ENCODE results near the gene LRGUK. TPM values are rescaled to one million over a fixed set of nuclear protein-coding genes. Genes with fewer than 3 reads are reported as not detected.
A peak's percentile ranks its signal among the peaks of the same experiment; 100 is the strongest.
"Not testable (repeated sequence)": the region's sequence is repeated elsewhere in the genome, so short reads cannot be mapped to it uniquely, and the experiment has no call there.

Gene LRGUK, protein sequence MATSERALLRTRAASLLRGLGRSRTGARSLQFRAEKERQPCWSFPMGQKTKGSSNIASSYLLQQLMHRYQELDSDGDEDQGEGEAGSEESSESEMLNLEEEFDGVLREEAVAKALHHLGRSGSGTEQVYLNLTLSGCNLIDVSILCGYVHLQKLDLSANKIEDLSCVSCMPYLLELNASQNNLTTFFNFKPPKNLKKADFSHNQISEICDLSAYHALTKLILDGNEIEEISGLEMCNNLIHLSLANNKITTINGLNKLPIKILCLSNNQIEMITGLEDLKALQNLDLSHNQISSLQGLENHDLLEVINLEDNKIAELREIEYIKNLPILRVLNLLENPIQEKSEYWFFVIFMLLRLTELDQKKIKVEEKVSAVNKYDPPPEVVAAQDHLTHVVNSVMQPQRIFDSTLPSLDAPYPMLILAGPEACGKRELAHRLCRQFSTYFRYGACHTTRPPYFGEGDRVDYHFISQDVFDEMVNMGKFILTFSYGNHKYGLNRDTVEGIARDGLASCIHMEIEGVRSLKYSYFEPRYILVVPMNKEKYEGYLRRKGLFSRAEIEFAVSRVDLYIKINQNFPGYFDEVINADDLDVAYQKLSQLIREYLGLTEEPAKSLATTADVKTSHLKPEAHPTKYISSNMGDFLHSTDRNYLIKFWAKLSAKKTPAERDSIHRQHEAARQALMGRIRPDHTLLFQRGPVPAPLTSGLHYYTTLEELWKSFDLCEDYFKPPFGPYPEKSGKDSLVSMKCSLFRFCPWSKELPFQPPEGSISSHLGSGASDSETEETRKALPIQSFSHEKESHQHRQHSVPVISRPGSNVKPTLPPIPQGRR
- under 1 TPM; 0.09 to 0.14 TPM for polyA plus RNA-seq

DNA sequence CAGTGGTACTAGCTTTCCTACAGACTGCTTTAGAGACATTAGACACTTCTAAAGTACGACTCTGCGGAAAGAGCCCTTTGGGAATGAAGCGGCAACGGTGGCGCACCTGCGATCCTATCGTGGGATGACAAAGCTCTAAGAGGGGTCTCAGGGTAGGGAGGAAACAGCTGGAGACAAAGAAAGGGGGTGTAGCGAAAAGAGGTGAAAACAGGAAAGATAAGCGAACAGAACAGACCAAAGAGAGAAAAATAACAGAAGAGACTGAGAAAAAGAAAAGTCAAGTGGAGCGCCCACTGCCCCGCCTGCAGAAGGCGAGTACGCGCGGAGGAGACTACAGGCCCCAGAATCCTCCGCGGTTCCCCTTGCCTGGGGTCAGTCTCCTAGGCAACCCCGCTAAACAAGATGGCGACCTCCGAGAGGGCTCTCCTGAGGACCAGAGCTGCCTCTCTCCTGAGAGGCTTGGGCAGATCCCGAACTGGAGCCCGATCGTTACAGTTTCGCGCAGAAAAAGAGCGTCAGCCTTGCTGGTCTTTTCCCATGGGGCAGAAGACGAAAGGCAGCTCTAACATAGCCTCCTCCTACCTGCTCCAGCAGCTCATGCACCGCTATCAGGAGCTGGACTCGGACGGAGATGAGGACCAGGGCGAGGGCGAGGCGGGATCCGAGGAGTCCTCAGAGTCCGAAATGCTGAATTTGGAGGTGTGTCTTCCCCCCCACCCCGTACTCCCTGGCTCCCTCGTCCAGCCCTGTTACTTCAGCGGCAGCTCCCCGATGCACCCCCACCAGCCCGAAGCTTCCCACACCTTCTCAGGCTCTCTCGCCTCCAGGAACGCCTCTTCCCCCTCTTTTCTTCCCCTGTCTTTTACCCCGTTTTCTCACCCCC is at the start of gene LRGUK:
Gene LRGUK, plus strand, starts transcription at position 375 of the 883 bp plus-strand sequence. Its CDS starts 28 bp downstream, at position 403.
- H3K36me3 ChIP-seq (ENCODE audit: control insufficient read depth in 2 of 2, insufficient read depth in 2 of 2, low read length in 1 of 2): no peaks in the 10 kb centered on the region
- WGBS, 2 donors: 1 to 2% methylated on average over 43 of the region's 43 CpGs

DNA sequence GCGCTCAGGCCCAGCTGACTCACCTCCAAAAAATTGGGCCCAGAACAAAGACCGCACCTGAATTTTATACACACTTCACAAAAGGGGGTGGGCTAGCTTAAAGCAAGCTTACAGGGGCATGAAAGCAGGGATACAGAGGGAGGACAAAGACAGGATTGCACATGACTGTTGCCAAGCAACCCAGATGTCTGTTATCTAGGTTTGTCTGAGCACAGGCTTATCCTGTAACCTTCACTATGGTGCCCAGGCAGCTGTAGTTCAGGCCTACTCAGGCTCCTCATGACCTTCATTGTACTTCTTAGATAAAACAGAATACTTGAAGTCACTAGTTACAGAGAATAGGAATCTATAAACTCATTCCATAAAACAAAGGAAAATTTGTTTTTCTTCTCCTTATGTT is 49.6 kb upstream of the LRGUK start:
- H3K9me3 ChIP-seq (ENCODE audit: control insufficient read depth in 2 of 2, insufficient read depth in 1 of 2, low read depth in 1 of 2, low read length in 1 of 2); H3K4me1 ChIP-seq (ENCODE audit: control insufficient read depth in 2 of 2, insufficient read depth in 2 of 2, low read length in 1 of 2); H3K27me3 ChIP-seq (ENCODE audit: control insufficient read depth in 1 of 2, insufficient read depth in 2 of 2, low read length in 2 of 2); H3K4me3 ChIP-seq (ENCODE audit: low read depth in 1 of 2, low read length in 2 of 2); H3K27ac ChIP-seq (ENCODE audit: low read depth in 2 of 2, low read length in 1 of 2); H3K36me3 ChIP-seq (ENCODE audit: control insufficient read depth in 2 of 2, insufficient read depth in 2 of 2, low read length in 1 of 2): not testable (repeated sequence)
- WGBS, 2 donors: 97 to 100% methylated on average over 2 of the region's 2 CpGs

More for the DNA sequence above, at the start of gene LRGUK:
- H3K27ac ChIP-seq (ENCODE audit: low read depth in 2 of 2, low read length in 1 of 2): no peak within 1 kb of the TSS
- H3K27me3 ChIP-seq (ENCODE audit: control insufficient read depth in 1 of 2, insufficient read depth in 2 of 2, low read length in 2 of 2): no peaks in the 10 kb centered on the region
- no peaks in the 10 kb centered on the region for H3K9me3 ChIP-seq (ENCODE audit: control insufficient read depth in 2 of 2, insufficient read depth in 1 of 2, low read depth in 1 of 2, low read length in 1 of 2)
- peak within 1 kb of the TSS; percentile 60 to 64 for H3K4me3 ChIP-seq (ENCODE audit: low read depth in 1 of 2, low read length in 2 of 2)
- no peaks in the 10 kb centered on the region for H3K4me1 ChIP-seq (ENCODE audit: control insufficient read depth in 2 of 2, insufficient read depth in 2 of 2, low read length in 1 of 2)

DNA sequence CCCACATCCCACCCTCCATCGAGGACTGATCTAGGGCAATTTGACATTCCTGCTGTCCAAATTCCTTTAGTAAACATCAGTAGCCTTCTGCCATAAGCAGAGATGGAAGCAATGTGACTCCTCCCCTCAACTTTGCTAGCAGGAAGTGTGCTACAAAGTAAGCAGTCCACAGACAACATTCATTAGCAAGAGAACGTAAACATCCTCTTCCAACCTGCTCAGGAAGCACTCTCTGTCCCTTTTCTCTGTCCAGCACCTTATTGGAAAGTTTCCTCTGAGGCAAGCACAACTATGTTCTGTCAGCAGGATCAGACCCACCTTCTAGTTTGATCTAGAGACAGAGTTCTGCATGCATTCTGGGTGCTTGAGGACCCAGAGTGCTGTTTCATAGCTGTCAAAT is 48.1 kb upstream of the LRGUK start:
- no peaks in the 10 kb centered on the region for H3K4me1 ChIP-seq (ENCODE audit: control insufficient read depth in 2 of 2, insufficient read depth in 2 of 2, low read length in 1 of 2)
- peaks cover 0 to 2% of the 10 kb centered on the region in 2 donors for H3K36me3 ChIP-seq (ENCODE audit: control insufficient read depth in 2 of 2, insufficient read depth in 2 of 2, low read length in 1 of 2)
- peaks cover 0 to 3% of the 10 kb centered on the region in 2 donors for H3K9me3 ChIP-seq (ENCODE audit: control insufficient read depth in 2 of 2, insufficient read depth in 1 of 2, low read depth in 1 of 2, low read length in 1 of 2)
- H3K27me3 ChIP-seq (ENCODE audit: control insufficient read depth in 1 of 2, insufficient read depth in 2 of 2, low read length in 2 of 2): no peaks in the 10 kb centered on the region
- no peak overlapping the region for H3K27ac ChIP-seq (ENCODE audit: low read depth in 2 of 2, low read length in 1 of 2)
- 57% methylated on average over 2 of the region's 2 CpGs for WGBS, 2 donors
- H3K4me3 ChIP-seq (ENCODE audit: low read depth in 1 of 2, low read length in 2 of 2): no peak overlapping the region

DNA sequence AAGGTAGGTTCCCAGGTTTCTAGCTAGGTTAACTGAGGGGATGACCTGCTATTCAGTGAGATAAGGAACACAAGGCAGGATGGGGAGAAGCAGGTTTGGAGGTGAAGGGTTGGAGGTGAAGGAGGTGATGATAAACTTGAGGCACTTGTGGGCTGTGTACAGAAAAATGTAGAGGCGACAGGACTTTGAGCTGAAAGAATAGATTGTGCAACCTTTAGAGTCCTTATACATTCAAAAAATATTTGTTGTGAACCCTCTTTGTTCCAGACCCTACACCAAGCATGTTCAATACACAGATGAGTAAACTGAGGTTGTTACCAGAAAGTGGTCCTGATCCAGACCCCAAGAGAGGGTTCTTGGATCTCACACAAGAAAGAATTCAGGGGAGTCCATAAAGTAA is 45.4 kb upstream of the LRGUK start:
- WGBS, 2 donors: 97 to 100% methylated on average over 1 of the region's 1 CpG
- Histone ChIP-seq H3K4me1 (ENCODE audit: control insufficient read depth in 2 of 2, insufficient read depth in 2 of 2, low read length in 1 of 2) (no peaks in the 10 kb centered on the region), H3K4me3 (ENCODE audit: low read depth in 1 of 2, low read length in 2 of 2) (no peak overlapping the region), H3K9me3 (ENCODE audit: control insufficient read depth in 2 of 2, insufficient read depth in 1 of 2, low read depth in 1 of 2, low read length in 1 of 2) (no peaks in the 10 kb centered on the region), H3K27ac (ENCODE audit: low read depth in 2 of 2, low read length in 1 of 2) (no peak overlapping the region), H3K27me3 (ENCODE audit: control insufficient read depth in 1 of 2, insufficient read depth in 2 of 2, low read length in 2 of 2) (no peaks in the 10 kb centered on the region), H3K36me3 (ENCODE audit: control insufficient read depth in 2 of 2, insufficient read depth in 2 of 2, low read length in 1 of 2) (no peaks in the 10 kb centered on the region)

DNA sequence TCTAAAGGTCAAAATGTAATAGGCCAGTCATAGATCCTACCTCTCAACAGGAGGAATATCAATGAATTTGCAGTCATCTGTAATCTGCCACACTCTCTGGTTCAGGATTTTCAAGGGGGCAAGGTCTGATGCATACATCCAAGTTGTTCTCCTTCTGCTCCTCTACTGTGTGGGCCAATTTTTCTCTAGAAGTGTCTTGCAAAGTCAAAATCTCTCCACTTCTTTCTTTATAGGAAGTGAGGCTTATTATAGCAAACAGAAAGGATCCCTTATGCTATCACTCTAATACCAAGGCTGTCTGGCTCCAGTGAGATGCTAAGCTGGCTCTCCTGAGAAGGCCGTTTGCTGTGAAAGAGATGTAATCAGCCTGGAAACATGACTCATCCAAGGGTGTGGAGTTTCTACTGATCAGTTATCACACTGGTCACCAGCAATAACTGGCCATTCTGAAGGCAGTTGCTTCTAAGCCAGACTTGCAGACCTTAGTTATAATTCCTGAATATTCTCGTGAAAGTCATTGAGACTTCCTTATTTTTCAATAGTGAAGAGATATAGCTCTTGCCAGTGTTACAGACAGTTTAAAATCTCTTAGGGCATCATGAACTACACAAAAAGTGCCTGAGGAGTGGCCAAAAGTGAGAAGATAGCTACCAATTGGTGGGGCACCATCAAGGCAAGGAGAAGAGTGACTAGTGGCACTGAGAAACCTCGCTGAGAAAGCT is 43.2 kb upstream of the LRGUK start:
- Histone ChIP-seq H3K9me3 (ENCODE audit: control insufficient read depth in 2 of 2, insufficient read depth in 1 of 2, low read depth in 1 of 2, low read length in 1 of 2) (no peaks in the 10 kb centered on the region), H3K4me3 (ENCODE audit: low read depth in 1 of 2, low read length in 2 of 2) (no peak overlapping the region), H3K36me3 (ENCODE audit: control insufficient read depth in 2 of 2, insufficient read depth in 2 of 2, low read length in 1 of 2) (no peaks in the 10 kb centered on the region), H3K27me3 (ENCODE audit: control insufficient read depth in 1 of 2, insufficient read depth in 2 of 2, low read length in 2 of 2) (no peaks in the 10 kb centered on the region), H3K4me1 (ENCODE audit: control insufficient read depth in 2 of 2, insufficient read depth in 2 of 2, low read length in 1 of 2) (no peaks in the 10 kb centered on the region), H3K27ac (ENCODE audit: low read depth in 2 of 2, low read length in 1 of 2) (no peak overlapping the region)
- 75 to 84% methylated on average over 3 of the region's 3 CpGs for WGBS, 2 donors

DNA sequence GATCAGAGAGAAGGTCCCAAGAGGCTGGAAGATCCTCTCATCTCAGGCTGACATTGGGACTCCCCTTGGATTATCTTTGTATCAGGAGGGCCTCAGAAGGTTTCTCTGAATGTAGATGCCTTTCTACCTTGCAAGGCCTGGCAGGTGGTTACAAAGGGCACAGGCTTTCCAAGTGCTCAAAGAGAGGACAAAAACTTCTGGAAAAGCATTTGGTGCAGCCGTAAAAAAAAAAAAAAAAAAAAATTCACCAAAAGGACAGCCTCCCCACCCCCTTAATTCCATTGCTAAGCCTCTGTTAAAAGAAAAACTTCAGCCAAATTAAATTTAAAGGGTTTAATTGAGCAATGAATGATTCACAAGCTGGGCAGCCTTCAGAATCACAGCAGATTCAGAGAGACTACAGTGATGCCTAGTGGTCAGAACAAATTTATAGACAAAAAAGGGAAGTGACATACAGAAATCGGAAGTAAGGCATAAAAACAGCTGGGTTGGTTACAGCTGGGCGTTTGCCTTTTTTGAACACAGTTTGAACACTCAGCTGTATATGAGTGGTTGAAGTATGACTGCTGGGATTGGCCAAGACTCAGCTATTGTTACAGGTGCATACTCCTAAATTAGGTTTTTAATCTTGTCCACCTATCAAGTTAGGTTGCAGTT is 42.5 kb upstream of the LRGUK start:
- no peak overlapping the region for H3K27ac ChIP-seq (ENCODE audit: low read depth in 2 of 2, low read length in 1 of 2)
- H3K36me3 ChIP-seq (ENCODE audit: control insufficient read depth in 2 of 2, insufficient read depth in 2 of 2, low read length in 1 of 2): no peaks in the 10 kb centered on the region
- WGBS, 2 donors: 80 to 84% methylated on average over 3 of the region's 3 CpGs
- H3K4me3 ChIP-seq (ENCODE audit: low read depth in 1 of 2, low read length in 2 of 2): no peak overlapping the region
- no peaks in the 10 kb centered on the region for H3K9me3 ChIP-seq (ENCODE audit: control insufficient read depth in 2 of 2, insufficient read depth in 1 of 2, low read depth in 1 of 2, low read length in 1 of 2)
- H3K27me3 ChIP-seq (ENCODE audit: control insufficient read depth in 1 of 2, insufficient read depth in 2 of 2, low read length in 2 of 2): no peaks in the 10 kb centered on the region
- no peaks in the 10 kb centered on the region for H3K4me1 ChIP-seq (ENCODE audit: control insufficient read depth in 2 of 2, insufficient read depth in 2 of 2, low read length in 1 of 2)

DNA sequence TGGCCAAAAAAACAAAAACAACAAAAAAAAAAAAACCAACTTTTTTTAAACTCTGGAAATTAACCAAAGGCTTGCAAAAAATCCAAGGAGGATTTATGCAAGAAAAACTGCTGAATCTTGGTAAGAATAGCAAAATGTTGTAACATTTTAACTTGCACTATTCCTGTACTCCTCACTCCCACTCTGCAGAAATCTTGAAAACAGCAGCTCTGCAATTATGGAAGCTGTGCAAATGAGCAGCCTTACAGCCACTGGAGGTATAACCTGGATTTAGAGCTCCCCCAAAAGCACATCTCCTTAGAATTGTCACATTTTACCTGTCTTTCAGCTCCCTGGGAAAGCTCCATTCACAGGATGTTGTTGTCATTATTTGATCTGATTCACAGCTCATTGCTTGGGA is 41.8 kb upstream of the LRGUK start:
- no peaks in the 10 kb centered on the region for H3K9me3 ChIP-seq (ENCODE audit: control insufficient read depth in 2 of 2, insufficient read depth in 1 of 2, low read depth in 1 of 2, low read length in 1 of 2)
- H3K27me3 ChIP-seq (ENCODE audit: control insufficient read depth in 1 of 2, insufficient read depth in 2 of 2, low read length in 2 of 2): no peaks in the 10 kb centered on the region
- no peaks in the 10 kb centered on the region for H3K4me1 ChIP-seq (ENCODE audit: control insufficient read depth in 2 of 2, insufficient read depth in 2 of 2, low read length in 1 of 2)
- no peaks in the 10 kb centered on the region for H3K36me3 ChIP-seq (ENCODE audit: control insufficient read depth in 2 of 2, insufficient read depth in 2 of 2, low read length in 1 of 2)
- H3K4me3 ChIP-seq (ENCODE audit: low read depth in 1 of 2, low read length in 2 of 2): no peak overlapping the region
- H3K27ac ChIP-seq (ENCODE audit: low read depth in 2 of 2, low read length in 1 of 2): no peak overlapping the region

DNA sequence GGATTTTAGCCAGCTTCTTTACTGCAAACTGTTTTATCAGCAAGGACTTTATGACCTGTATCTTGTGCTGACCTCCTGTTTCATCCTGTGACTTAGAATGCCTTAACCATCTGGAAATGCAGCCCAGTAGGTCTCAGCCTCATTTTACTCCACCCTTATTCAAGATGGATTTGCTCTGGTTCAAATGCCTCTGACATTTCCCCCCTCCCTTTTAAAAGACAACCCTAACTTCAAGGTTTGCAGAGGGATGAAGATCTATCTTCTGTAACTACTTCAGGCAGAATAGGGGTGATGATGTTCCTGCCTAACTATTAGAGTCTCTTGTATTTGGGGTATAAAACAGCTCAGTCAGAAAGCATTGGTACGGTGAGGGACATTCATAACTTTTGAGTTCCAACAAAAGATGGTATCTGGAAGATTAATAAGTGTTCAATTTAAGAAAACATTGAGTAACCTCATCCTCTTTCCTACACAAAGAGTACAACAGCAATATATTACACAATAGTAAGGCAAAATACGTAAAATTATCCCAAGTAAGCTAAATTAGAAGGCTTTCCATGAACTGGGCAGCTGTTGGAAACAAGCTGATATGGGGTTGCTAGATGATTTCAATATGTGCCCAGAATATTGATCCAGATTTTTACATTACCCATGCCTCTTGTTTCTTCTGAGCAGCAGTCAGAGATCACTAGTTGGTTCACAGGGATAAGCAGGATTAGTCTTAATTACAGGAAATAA is 40.0 kb upstream of the LRGUK start:
- WGBS, 2 donors: 91 to 94% methylated on average over 2 of the region's 2 CpGs

More for the DNA sequence above, 40.0 kb upstream of the LRGUK start:
- H3K4me1 ChIP-seq (ENCODE audit: control insufficient read depth in 2 of 2, insufficient read depth in 2 of 2, low read length in 1 of 2): no peaks in the 10 kb centered on the region
- H3K27ac ChIP-seq (ENCODE audit: low read depth in 2 of 2, low read length in 1 of 2): no peak overlapping the region
- no peaks in the 10 kb centered on the region for H3K36me3 ChIP-seq (ENCODE audit: control insufficient read depth in 2 of 2, insufficient read depth in 2 of 2, low read length in 1 of 2)
- no peaks in the 10 kb centered on the region for H3K27me3 ChIP-seq (ENCODE audit: control insufficient read depth in 1 of 2, insufficient read depth in 2 of 2, low read length in 2 of 2)
- no peaks in the 10 kb centered on the region for H3K9me3 ChIP-seq (ENCODE audit: control insufficient read depth in 2 of 2, insufficient read depth in 1 of 2, low read depth in 1 of 2, low read length in 1 of 2)
- H3K4me3 ChIP-seq (ENCODE audit: low read depth in 1 of 2, low read length in 2 of 2): no peak overlapping the region

Data from esophagus (tissue), 2 donors.